Stomach (tissue), 9 donors: ENCODE data around the gene HAUS1. TPM values are rescaled to one million over a fixed set of nuclear protein-coding genes. Genes with fewer than 3 reads are reported as not detected.
"Not testable (repeated sequence)": the region's sequence is repeated elsewhere in the genome, so short reads cannot be mapped to it uniquely, and the experiment has no call there.

Source experiments
- DNase-seq, 2 donors: peaks; one replicate each; pipeline versions ENCODE4 v3.0.0 to v3.0.0-alpha.2; 2013 to 2019
- H3K27ac ChIP-seq, 5 donors: fragments of 200-600 bp in 4 of 5; sonication (generic) in 4 of 5; one replicate each; pipeline ENCODE4 v1.5.1; 2013 to 2019; ENCODE audit warnings: mild to moderate bottlenecking in 1 of 5, moderate library complexity in 1 of 5
- H3K27me3 ChIP-seq, 3 donors: fragments of 200-600 bp; sonication (generic); one replicate each; pipeline ENCODE4 v1.5.1; 2017 to 2019; ENCODE audit warnings: mixed run types in 1 of 3
- H3K36me3 ChIP-seq, 4 donors: fragments of 200-600 bp; sonication (generic); 1 replicate in 3 of 4; 2 replicates in 1 of 4; pipeline ENCODE4 v1.5.1; 2016 to 2019
- H3K4me1 ChIP-seq, 4 donors: fragments of 200-600 bp; sonication (generic); one replicate each; pipeline ENCODE4 v1.5.1; 2016 to 2019
- H3K4me3 ChIP-seq, 4 donors: fragments of 200-600 bp; sonication (generic) in 3 of 4; one replicate each; pipeline ENCODE4 v1.5.1; 2016 to 2019; ENCODE audit warnings: mild to moderate bottlenecking in 1 of 4
- H3K9me3 ChIP-seq, 4 donors: fragments of 200-600 bp; sonication (generic); one replicate each; pipeline ENCODE4 v1.5.1; 2016 to 2019
- EP300 ChIP-seq: sonication (generic); formaldehyde crosslinking; IDR thresholded peaks from one replicate; pipeline ENCODE4 v1.6.1; 2017; ENCODE audit warnings: antibody characterized with exemption
- POLR2A ChIP-seq, 4 donors: fragments of 450-650 bp; IDR thresholded peaks; one replicate each; pipeline ENCODE4 v1.6.1; 2016; ENCODE audit warnings: antibody characterized with exemption in 4 of 4, control low read depth in 2 of 4, mild to moderate bottlenecking in 1 of 4, moderate library complexity in 1 of 4
- POLR2AphosphoS5 ChIP-seq, 3 donors: sonication (generic); formaldehyde crosslinking; IDR thresholded peaks; one replicate each; pipeline ENCODE4 v1.6.1; 2016; ENCODE audit warnings: antibody characterized with exemption in 3 of 3
- WGBS, 5 donors: extraction: QIAGEN DNeasy Blood & Tissue Kit in 3 of 5; methylation state at CpG; one replicate each; pipeline versions ENCODE4 v1.1.5 to v1.1.7; 2013 to 2018; 5-methylcytosine and 5-hydroxymethylcytosine counted together
- intact Hi-C: fragments of 100-400 bp; cut with DNase I; formaldehyde crosslinking; loops from one replicate; pipeline ENCODE4 v1.15.1; 2023; ENCODE audit warnings: low total_unique reads
- polyA plus RNA-seq, 3 donors: library from polyadenylated mRNA; stranded (reverse); fragments of 200-250 nt; gene quantifications; one replicate each; pipeline ENCODE4 v1.2.3, GENCODE V29; 2013
- total RNA-seq, 5 donors: library from RNA; depleted of rRNA; stranded (reverse); fragments of >200 nt; gene quantifications; one replicate each; pipeline versions ENCODE4 v1.1.0 to v1.2.3, GENCODE V29; 2014 to 2016
- TF ChIP-seq, protein P1 (sequence below), 7 experiments: fragments of 450-650 bp in 4 of 7; fragments of 200-600 bp in 3 of 7; sonication (generic) in 3 of 7; IDR thresholded peaks; one replicate each; pipeline ENCODE4 v1.5.1; 2016 to 2019; ENCODE audit warnings: antibody characterized with exemption in 7 of 7, control low read depth in 2 of 7, mild to moderate bottlenecking in 1 of 7
- donor health status: healthy with polysubstance abuse.
- donor health status: Bipolar disorder and iron deficiency.
- donor health status: healthy.

The HAUS1 gene
- total and polyA plus RNA-seq, 8 donors: 2.2 to 32.3 (median 26.4) TPM; not detected in 1

DNA sequence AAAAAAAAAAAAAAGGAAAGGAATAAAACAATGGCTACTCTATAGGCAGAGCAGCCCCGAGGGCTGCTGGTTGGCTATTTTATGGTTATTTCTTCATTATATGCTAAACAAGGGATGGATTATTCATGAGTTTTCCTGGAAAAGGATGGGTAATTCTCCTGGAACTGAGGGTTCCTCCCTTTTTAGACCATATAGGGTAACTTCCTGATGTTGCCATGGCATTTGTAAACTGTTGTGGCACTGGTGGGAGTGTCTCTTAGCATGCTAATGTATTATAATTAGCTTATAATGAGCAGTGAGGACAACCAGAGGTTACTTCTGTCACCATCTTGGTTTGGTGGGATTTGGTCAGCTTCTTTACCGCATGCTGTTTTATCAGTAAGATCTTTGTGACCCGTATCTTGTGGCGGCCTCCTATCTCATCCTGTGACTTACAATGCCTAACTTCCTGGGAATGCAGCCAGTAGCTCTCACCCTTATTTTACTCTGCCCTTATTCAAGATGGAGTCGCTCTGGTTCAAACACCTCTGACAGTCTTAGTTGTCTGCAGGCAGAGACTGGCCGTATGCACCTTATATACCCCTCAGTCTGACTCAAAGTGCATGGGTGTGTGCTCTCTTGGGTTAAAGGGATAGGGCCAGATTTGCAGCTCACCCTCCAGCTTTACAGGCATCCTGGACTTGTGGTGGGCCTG is 57.7 kb downstream of the HAUS1 start:
- H3K27ac ChIP-seq: no peak overlapping the region
- H3K36me3 ChIP-seq: no peaks in the 10 kb centered on the region
- 74 to 84% (median 76%) methylated on average over 6 of the region's 6 CpGs for WGBS, 5 donors
- H3K27me3 ChIP-seq: no peaks in the 10 kb centered on the region
- no peaks in the 10 kb centered on the region for H3K9me3 ChIP-seq
- H3K4me1 ChIP-seq: no peaks in the 10 kb centered on the region
- no peak overlapping the region for H3K4me3 ChIP-seq
- TF ChIP-seq POLR2AphosphoS5 (IDR thresholded peaks at IDR 0.05) (no peak), POLR2A (IDR thresholded peaks at IDR 0.05) (no peak), EP300 (no peak)
- TF ChIP-seq, protein P1, sequence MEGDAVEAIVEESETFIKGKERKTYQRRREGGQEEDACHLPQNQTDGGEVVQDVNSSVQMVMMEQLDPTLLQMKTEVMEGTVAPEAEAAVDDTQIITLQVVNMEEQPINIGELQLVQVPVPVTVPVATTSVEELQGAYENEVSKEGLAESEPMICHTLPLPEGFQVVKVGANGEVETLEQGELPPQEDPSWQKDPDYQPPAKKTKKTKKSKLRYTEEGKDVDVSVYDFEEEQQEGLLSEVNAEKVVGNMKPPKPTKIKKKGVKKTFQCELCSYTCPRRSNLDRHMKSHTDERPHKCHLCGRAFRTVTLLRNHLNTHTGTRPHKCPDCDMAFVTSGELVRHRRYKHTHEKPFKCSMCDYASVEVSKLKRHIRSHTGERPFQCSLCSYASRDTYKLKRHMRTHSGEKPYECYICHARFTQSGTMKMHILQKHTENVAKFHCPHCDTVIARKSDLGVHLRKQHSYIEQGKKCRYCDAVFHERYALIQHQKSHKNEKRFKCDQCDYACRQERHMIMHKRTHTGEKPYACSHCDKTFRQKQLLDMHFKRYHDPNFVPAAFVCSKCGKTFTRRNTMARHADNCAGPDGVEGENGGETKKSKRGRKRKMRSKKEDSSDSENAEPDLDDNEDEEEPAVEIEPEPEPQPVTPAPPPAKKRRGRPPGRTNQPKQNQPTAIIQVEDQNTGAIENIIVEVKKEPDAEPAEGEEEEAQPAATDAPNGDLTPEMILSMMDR (IDR thresholded peaks at IDR 0.05): no peak
- intact Hi-C loops: loop anchor here (10.0 kb wide), 1 partner anchor 503 kb away; no protein-coding TSS in a partner anchor
- no peak for DNase-seq

DNA sequence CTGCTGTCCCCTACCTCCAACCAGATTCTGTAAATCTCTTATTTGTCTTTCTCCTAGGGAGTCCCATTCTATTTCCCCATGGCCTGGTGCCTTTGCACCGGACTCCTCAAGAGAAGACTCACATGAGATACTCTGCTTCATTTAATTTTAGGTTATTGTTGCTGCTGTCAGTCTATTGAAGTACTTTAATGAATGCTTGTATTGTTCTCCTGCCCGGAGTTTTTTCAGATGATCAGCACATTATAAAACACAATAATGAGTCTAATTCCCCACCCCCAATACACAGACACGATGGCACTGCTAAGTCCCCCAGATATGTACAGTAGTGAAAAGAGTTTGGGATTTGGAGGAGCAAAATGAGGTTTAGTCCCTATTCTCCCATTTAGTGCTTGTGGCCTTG is 58.9 kb downstream of the HAUS1 start:
- TF ChIP-seq, protein P1 (IDR thresholded peaks at IDR 0.05): no peak
- TF ChIP-seq POLR2AphosphoS5 (IDR thresholded peaks at IDR 0.05): no peak
- no peak for TF ChIP-seq POLR2A (IDR thresholded peaks at IDR 0.05)
- H3K27me3 ChIP-seq: no peaks in the 10 kb centered on the region
- no peak overlapping the region for H3K27ac ChIP-seq
- H3K4me1 ChIP-seq: peaks cover 0 to 5% (median 0%) of the 10 kb centered on the region in 4 donors
- H3K4me3 ChIP-seq: no peak overlapping the region
- H3K9me3 ChIP-seq: no peaks in the 10 kb centered on the region
- DNase-seq: no peak
- intact Hi-C loops: loop anchor here (10.0 kb wide), 1 partner anchor 502 kb away; no protein-coding TSS in a partner anchor
- WGBS, 5 donors: 74 to 85% (median 79%) methylated on average over 3 of the region's 3 CpGs
- H3K36me3 ChIP-seq: no peaks in the 10 kb centered on the region

DNA sequence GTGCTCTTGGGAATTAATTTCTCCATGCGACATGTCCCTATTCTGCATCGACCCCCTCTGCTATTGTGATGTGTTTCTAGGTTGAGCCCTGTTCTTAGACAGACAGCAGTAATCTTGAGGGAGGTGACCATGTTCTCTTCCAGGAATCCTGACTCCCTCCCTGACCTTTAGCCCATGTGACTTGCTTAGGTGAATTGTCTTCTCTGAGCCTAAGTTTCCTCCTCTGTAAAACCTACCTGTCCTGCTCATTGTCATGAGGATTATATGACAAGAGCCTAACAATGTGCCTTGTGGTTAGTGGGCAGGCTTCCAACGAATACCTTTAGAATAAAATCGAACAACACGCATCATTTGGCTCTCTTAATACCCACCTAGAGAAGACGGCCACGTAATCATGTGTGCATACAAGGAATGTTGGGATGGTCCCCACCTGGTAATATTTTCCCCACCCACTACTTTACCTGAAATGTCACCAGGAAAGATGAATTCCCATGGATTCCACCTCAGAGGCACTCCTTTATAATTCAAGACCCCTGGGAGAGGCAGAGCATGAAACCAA is 59.8 kb downstream of the HAUS1 start:
- H3K27ac ChIP-seq: no peak overlapping the region
- no peaks in the 10 kb centered on the region for H3K36me3 ChIP-seq
- intact Hi-C loops: loop anchor here (10.0 kb wide), 1 partner anchor 501 kb away; no protein-coding TSS in a partner anchor
- WGBS, 5 donors: 89 to 94% (median 91%) methylated on average over 7 of the region's 7 CpGs
- no peaks in the 10 kb centered on the region for H3K27me3 ChIP-seq
- TF ChIP-seq, protein P1 (IDR thresholded peaks at IDR 0.05): no peak
- no peak for TF ChIP-seq POLR2A (IDR thresholded peaks at IDR 0.05)
- TF ChIP-seq EP300: no peak
- no peak for TF ChIP-seq POLR2AphosphoS5 (IDR thresholded peaks at IDR 0.05)
- H3K9me3 ChIP-seq: no peaks in the 10 kb centered on the region
- no peak for DNase-seq
- no peak overlapping the region for H3K4me3 ChIP-seq
- H3K4me1 ChIP-seq: peaks cover 0 to 5% (median 0%) of the 10 kb centered on the region in 4 donors

DNA sequence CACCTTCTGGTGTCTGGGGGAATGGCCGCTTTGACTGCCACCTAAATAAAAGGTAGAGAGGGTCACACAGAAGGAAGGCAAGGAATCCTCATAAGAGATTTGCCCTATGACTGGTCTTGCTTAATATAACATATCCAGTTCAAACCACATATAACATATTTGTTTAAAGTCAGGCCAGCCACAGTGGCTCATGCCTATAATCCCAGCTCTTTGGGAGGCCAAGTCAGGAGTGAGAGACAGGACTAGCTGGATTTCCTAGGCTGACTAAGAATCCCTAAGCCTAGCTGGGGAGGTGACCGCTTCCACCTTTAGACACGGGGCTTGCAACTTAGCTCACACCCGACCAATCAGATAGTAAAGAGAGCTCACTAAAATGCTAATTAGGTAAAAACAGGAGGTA is 60.3 kb downstream of the HAUS1 start:
- not testable (repeated sequence) for H3K4me1 ChIP-seq, H3K36me3 ChIP-seq, H3K4me3 ChIP-seq, DNase-seq, H3K27me3 ChIP-seq, H3K9me3 ChIP-seq, H3K27ac ChIP-seq
- 78 to 85% (median 82%) methylated on average over 4 of the region's 4 CpGs for WGBS, 5 donors
- intact Hi-C loops: loop anchor here (10.0 kb wide), 1 partner anchor 500 kb away; no protein-coding TSS in a partner anchor

DNA sequence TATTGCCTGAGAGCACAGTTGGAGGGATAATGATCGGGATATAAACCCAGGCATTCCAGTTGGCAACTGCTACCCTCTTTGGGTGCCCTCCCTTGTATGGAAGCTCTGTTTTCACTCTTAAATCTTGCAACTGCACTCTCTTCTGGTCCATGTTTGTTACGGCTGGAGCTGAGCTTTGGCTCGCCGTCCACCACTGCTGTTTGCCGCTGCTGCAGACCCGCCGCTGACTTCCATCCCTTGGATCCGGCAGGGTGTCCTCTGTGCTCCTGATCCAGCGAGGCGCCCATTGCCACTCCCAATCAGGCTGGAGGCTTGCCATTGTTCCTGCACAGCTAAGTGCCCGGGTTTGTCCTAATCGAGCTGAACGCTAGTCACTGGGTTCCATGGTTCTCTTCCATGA is 60.7 kb downstream of the HAUS1 start:
- TF ChIP-seq, protein P1 (IDR thresholded peaks at IDR 0.05): no peak
- no peak for TF ChIP-seq POLR2A (IDR thresholded peaks at IDR 0.05)
- TF ChIP-seq POLR2AphosphoS5 (IDR thresholded peaks at IDR 0.05): no peak
- TF ChIP-seq EP300: no peak
- intact Hi-C loops: loop anchor here (10.0 kb wide), 1 partner anchor 500 kb away; no protein-coding TSS in a partner anchor
- no peaks in the 10 kb centered on the region for H3K27me3 ChIP-seq
- H3K4me3 ChIP-seq: no peak overlapping the region
- H3K36me3 ChIP-seq: no peaks in the 10 kb centered on the region
- no peak overlapping the region for H3K27ac ChIP-seq
- DNase-seq: no peak
- 96 to 97% (median 96%) methylated on average over 13 of the region's 13 CpGs for WGBS, 5 donors
- peaks cover 0 to 5% (median 0%) of the 10 kb centered on the region in 4 donors for H3K4me1 ChIP-seq
- H3K9me3 ChIP-seq: no peaks in the 10 kb centered on the region
